SK-N-SH (cell line): ENCODE data around the gene TM9SF4. TPM values are rescaled to one million over a fixed set of nuclear protein-coding genes. Genes with fewer than 3 reads are reported as not detected.
A peak's percentile ranks its signal among the peaks of the same experiment; 100 is the strongest.

Experiments
- CTCF ChIA-PET: fragments of 300-600, 350-600 bp; formaldehyde crosslinking; extraction: SDS; loops from one replicate; lab custom pipeline; 2021; lab: Yijun Ruan, JAX
- POLR2A ChIA-PET: fragments of 350-600 bp; sonication (Branson Sonifier 250); formaldehyde crosslinking; extraction: SDS; loops from one replicate; lab custom pipeline; 2020; ENCODE audit warnings: antibody characterized with exemption, inconsistent platforms; lab: Yijun Ruan, JAX
- DNase-seq: peaks from one replicate; pipeline ENCODE4 v3.0.0; 2012
- H2AFZ ChIP-seq: fragments of 200-600 bp; sonication (generic); 2 replicates; pipeline ENCODE4 v1.8.1; 2016; ENCODE audit warnings: antibody characterized with exemption, mild to moderate bottlenecking, low read depth
- H3F3A ChIP-seq: fragments of 200-600 bp; sonication (generic); replicated peaks from 2 replicates; pipeline ENCODE3; 2016; ENCODE audit warnings: antibody characterized with exemption, mild to moderate bottlenecking; ENCODE audit not compliant: insufficient read depth
- H3K27ac ChIP-seq, 2 experiments: fragments of 200-500 bp in 1 of 2; fragments of 200-600 bp in 1 of 2; sonication (Bioruptor generic) in 1 of 2; sonication (generic), shearing (Covaris generic) in 1 of 2; 2 replicates each; pipeline versions ENCODE4 v1.5.1 to v1.6.1; 2014 to 2016; ENCODE audit warnings: low read depth in 2 of 2, inconsistent platforms in 1 of 2, low read length in 1 of 2, mild to moderate bottlenecking in 1 of 2, mixed read lengths in 1 of 2
- H3K27me3 ChIP-seq: fragments of 200-600 bp; sonication (generic), shearing (Covaris generic); 2 replicates; pipeline ENCODE4 v1.6.1; 2016; ENCODE audit warnings: mixed run types; ENCODE audit not compliant: insufficient read depth
- H3K36me3 ChIP-seq, 2 experiments: fragments of 200-500 bp in 1 of 2; fragments of 200-600 bp in 1 of 2; sonication (Bioruptor generic) in 1 of 2; sonication (generic) in 1 of 2; replicated peaks in 1 of 2; 2 replicates each; pipeline versions ENCODE3 to v1.5.1; 2014 to 2016; ENCODE audit warnings: low read length in 1 of 2, mild to moderate bottlenecking in 1 of 2; ENCODE audit not compliant: insufficient read depth in 2 of 2, control insufficient read depth in 1 of 2
- H3K4me1 ChIP-seq, 2 experiments: fragments of 200-500 bp in 1 of 2; fragments of 200-600 bp in 1 of 2; sonication (Bioruptor generic) in 1 of 2; sonication (generic), shearing (Covaris generic) in 1 of 2; 2 replicates each; pipeline versions ENCODE4 v1.5.1 to v1.6.1; 2014 to 2016; ENCODE audit warnings: low read depth in 1 of 2, low read length in 1 of 2, mixed run types in 1 of 2; ENCODE audit not compliant: insufficient read depth in 2 of 2, control insufficient read depth in 1 of 2
- H3K4me2 ChIP-seq: fragments of 200-600 bp; sonication (generic), shearing (Covaris generic); 2 replicates; pipeline ENCODE4 v1.6.1; 2017; ENCODE audit warnings: mixed run types
- H3K4me3 ChIP-seq, 2 experiments: fragments of 200-500 bp in 1 of 2; fragments of 200-600 bp in 1 of 2; sonication (Bioruptor generic) in 1 of 2; sonication (generic), shearing (Covaris generic) in 1 of 2; 2 replicates each; pipeline versions ENCODE4 v1.5.1 to v1.8.1; 2014 to 2016; ENCODE audit warnings: low read depth in 2 of 2, inconsistent platforms in 1 of 2, low read length in 1 of 2, mild to moderate bottlenecking in 1 of 2, mixed read lengths in 1 of 2, moderate library complexity in 1 of 2
- H3K79me2 ChIP-seq: fragments of 200-600 bp; sonication (generic); 2 replicates; pipeline ENCODE4 v1.8.1; 2017; ENCODE audit warnings: mild to moderate bottlenecking; ENCODE audit not compliant: insufficient read depth
- H3K9ac ChIP-seq: fragments of 200-600 bp; sonication (generic); 2 replicates; pipeline ENCODE4 v1.6.1; 2017; ENCODE audit warnings: mixed run types
- H3K9me2 ChIP-seq: fragments of 200-600 bp; sonication (generic); 2 replicates; pipeline ENCODE4 v1.6.1; 2017; ENCODE audit warnings: mixed run types
- H3K9me3 ChIP-seq: fragments of 200-600 bp; sonication (generic); 2 replicates; pipeline ENCODE4 v1.6.1; 2017; ENCODE audit warnings: mixed run types, mild to moderate bottlenecking, moderate library complexity
- H4K20me1 ChIP-seq: fragments of 200-600 bp; sonication (generic); 2 replicates; pipeline ENCODE4 v1.6.1; 2017; ENCODE audit warnings: mild to moderate bottlenecking, mixed run types; ENCODE audit not compliant: insufficient read depth
- EP300 ChIP-seq, 2 experiments: IDR thresholded peaks; 2 replicates each; pipeline versions ENCODE4 v1.4.0 to v1.6.1; 2012; ENCODE audit warnings: borderline replicate concordance in 1 of 2, low read depth in 1 of 2, low read length in 1 of 2
- EZH2phosphoT487 ChIP-seq: fragments of 200-600 bp; sonication (generic); IDR thresholded peaks from 2 replicates; pipeline ENCODE4 v1.6.1; 2017; ENCODE audit warnings: low read depth, mixed run types, mild to moderate bottlenecking, antibody characterized with exemption, moderate library complexity, borderline replicate concordance
- FOSL2 ChIP-seq: IDR thresholded peaks from 2 replicates; pipeline ENCODE4 v1.4.0; 2012; ENCODE audit warnings: low read depth, mild to moderate bottlenecking, moderate library complexity, borderline replicate concordance
- FOXJ3 ChIP-seq: sonication (generic); formaldehyde crosslinking; IDR thresholded peaks from 2 replicates; pipeline ENCODE4 v1.5.1; 2020; ENCODE audit warnings: mild to moderate bottlenecking, missing genetic modification reagents
- MXI1 ChIP-seq: IDR thresholded peaks from 2 replicates; pipeline ENCODE4 v1.6.1; 2012; ENCODE audit warnings: mild to moderate bottlenecking, low read depth, low read length, improper control_type of control experiment
- NRF1 ChIP-seq: IDR thresholded peaks from 2 replicates; pipeline ENCODE4 v1.6.1; 2012; ENCODE audit warnings: low read depth, mild to moderate bottlenecking, low read length
- RAD21 ChIP-seq: IDR thresholded peaks from 2 replicates; pipeline ENCODE4 v1.6.1; 2012; ENCODE audit warnings: mild to moderate bottlenecking, low read length
- SMC3 ChIP-seq: IDR thresholded peaks from 2 replicates; pipeline ENCODE4 v1.6.1; 2012; ENCODE audit warnings: low read depth, low read length, improper control_type of control experiment
- TAF1 ChIP-seq: IDR thresholded peaks from 2 replicates; pipeline ENCODE4 v1.6.1; 2012; ENCODE audit warnings: low read depth, mild to moderate bottlenecking, low read length, moderate library complexity, borderline replicate concordance
- WGBS: methylation state at CpG from one replicate; pipeline ENCODE4 v1.1.6; 2017; ENCODE audit warnings: low lambda C conversion rate; 5-methylcytosine and 5-hydroxymethylcytosine counted together
- polyA plus RNA-seq, 3 experiments: library from polyadenylated mRNA; depleted of rRNA; stranded (reverse); fragments of >200 nt; gene quantifications; 2 replicates each; pipeline ENCODE4 v1.2.3, GENCODE V29; 2012
- TF ChIP-seq, protein P1 (sequence below): fragments of 150-350 bp; IDR thresholded peaks from 2 replicates; pipeline ENCODE4 v1.6.1; 2016; ENCODE audit warnings: mild to moderate bottlenecking, low read depth, low read length
- TF ChIP-seq, protein P2 (sequence below): fragments of 200-600 bp; sonication (generic); IDR thresholded peaks from 2 replicates; pipeline ENCODE4 v1.6.1; 2017; ENCODE audit warnings: antibody characterized with exemption, mild to moderate bottlenecking, moderate library complexity
- TF ChIP-seq, protein P3 (sequence below): IDR thresholded peaks from 2 replicates; pipeline ENCODE4 v1.4.0; 2012; ENCODE audit warnings: low read depth, borderline replicate concordance
- TF ChIP-seq, protein P4 (sequence below): IDR thresholded peaks from 2 replicates; pipeline ENCODE4 v1.4.0; 2012; ENCODE audit warnings: low read depth, borderline replicate concordance
- TF ChIP-seq, protein P5 (sequence below): IDR thresholded peaks from 2 replicates; pipeline ENCODE4 v1.6.1; 2012; ENCODE audit warnings: mild to moderate bottlenecking, low read depth, low read length, moderate library complexity
- TF ChIP-seq, protein P6 (sequence below): IDR thresholded peaks from 2 replicates; pipeline ENCODE4; 2012

Gene TM9SF4
- polyA plus RNA-seq, 1 of the 3 experiments (the other 2 are of a cell fraction): 61.0 TPM

DNA sequence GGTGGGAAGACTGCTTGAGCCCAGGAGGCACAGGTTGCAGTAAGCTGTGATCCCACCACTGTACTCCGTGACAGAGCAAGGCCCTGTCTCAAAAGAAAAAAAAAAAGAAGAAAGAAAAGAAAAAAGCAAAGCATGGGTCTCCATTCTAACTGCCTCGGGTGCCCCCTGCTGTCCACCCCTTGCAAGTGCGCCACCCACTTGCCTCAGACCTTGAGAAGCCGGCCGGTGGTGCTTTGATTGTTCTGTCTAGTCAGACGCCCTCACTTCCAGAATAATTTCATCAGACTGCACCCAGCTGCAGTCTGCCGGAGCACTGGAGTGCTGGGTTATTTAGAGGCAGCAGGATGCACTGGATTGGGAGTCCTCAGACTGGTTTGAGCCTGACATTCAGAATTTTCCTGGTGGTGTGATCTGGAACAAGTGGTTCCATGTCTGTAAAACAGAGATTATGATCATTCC, 17.6 kb upstream of the TM9SF4 start:
- H3K27ac ChIP-seq: no peak overlapping the region
- peak; percentile 82 for DNase-seq
- H3K9me2 ChIP-seq: no peaks in the 10 kb centered on the region
- TF ChIP-seq MXI1: peak; percentile 45; the same call in 1 of the 2 replicates
- TF ChIP-seq SMC3: peak; percentile 79
- TF ChIP-seq, protein P1, sequence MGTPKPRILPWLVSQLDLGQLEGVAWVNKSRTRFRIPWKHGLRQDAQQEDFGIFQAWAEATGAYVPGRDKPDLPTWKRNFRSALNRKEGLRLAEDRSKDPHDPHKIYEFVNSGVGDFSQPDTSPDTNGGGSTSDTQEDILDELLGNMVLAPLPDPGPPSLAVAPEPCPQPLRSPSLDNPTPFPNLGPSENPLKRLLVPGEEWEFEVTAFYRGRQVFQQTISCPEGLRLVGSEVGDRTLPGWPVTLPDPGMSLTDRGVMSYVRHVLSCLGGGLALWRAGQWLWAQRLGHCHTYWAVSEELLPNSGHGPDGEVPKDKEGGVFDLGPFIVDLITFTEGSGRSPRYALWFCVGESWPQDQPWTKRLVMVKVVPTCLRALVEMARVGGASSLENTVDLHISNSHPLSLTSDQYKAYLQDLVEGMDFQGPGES: no peak
- TF ChIP-seq RAD21: peak; percentile 75
- no peak for TF ChIP-seq EZH2phosphoT487
- TF ChIP-seq, protein P2, sequence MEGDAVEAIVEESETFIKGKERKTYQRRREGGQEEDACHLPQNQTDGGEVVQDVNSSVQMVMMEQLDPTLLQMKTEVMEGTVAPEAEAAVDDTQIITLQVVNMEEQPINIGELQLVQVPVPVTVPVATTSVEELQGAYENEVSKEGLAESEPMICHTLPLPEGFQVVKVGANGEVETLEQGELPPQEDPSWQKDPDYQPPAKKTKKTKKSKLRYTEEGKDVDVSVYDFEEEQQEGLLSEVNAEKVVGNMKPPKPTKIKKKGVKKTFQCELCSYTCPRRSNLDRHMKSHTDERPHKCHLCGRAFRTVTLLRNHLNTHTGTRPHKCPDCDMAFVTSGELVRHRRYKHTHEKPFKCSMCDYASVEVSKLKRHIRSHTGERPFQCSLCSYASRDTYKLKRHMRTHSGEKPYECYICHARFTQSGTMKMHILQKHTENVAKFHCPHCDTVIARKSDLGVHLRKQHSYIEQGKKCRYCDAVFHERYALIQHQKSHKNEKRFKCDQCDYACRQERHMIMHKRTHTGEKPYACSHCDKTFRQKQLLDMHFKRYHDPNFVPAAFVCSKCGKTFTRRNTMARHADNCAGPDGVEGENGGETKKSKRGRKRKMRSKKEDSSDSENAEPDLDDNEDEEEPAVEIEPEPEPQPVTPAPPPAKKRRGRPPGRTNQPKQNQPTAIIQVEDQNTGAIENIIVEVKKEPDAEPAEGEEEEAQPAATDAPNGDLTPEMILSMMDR: peak; percentile 95
- TF ChIP-seq, protein P3, sequence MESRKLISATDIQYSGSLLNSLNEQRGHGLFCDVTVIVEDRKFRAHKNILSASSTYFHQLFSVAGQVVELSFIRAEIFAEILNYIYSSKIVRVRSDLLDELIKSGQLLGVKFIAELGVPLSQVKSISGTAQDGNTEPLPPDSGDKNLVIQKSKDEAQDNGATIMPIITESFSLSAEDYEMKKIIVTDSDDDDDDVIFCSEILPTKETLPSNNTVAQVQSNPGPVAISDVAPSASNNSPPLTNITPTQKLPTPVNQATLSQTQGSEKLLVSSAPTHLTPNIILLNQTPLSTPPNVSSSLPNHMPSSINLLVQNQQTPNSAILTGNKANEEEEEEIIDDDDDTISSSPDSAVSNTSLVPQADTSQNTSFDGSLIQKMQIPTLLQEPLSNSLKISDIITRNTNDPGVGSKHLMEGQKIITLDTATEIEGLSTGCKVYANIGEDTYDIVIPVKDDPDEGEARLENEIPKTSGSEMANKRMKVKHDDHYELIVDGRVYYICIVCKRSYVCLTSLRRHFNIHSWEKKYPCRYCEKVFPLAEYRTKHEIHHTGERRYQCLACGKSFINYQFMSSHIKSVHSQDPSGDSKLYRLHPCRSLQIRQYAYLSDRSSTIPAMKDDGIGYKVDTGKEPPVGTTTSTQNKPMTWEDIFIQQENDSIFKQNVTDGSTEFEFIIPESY: no peak
- H3K9ac ChIP-seq: no peak overlapping the region
- H3K4me2 ChIP-seq: no peak overlapping the region
- peaks cover 10% of the 10 kb centered on the region; the same call in 1 of the 2 replicates for H3K27me3 ChIP-seq
- no peak overlapping the region for H2AFZ ChIP-seq
- H3F3A ChIP-seq: no peaks in the 10 kb centered on the region
- H3K79me2 ChIP-seq: no peaks in the 10 kb centered on the region
- 11% methylated on average over 7 of the region's 7 CpGs for WGBS
- CTCF ChIA-PET: interaction anchor here (0.6 to 3.3 kb wide), 37 partner anchors 9 to 430 kb away, joined by 3 to 28 read pairs (median 4); partner anchors contain the start of genes PDRG1 and TM9SF4
- H3K9me3 ChIP-seq: no peaks in the 10 kb centered on the region
- peak overlapping the region in 1 of 2 experiments; percentile 50; a peak in 1 of 4 replicates for H3K4me3 ChIP-seq
- H4K20me1 ChIP-seq: no peaks in the 10 kb centered on the region
- H3K36me3 ChIP-seq: no peaks in the 10 kb centered on the region
- POLR2A ChIA-PET: interaction anchor here (0.8 kb wide), 1 partner anchor 18 kb away, joined by 3 read pairs; the partner anchor contains the start of gene TM9SF4
- no peaks in the 10 kb centered on the region; a peak in 1 of 4 replicates for H3K4me1 ChIP-seq

DNA sequence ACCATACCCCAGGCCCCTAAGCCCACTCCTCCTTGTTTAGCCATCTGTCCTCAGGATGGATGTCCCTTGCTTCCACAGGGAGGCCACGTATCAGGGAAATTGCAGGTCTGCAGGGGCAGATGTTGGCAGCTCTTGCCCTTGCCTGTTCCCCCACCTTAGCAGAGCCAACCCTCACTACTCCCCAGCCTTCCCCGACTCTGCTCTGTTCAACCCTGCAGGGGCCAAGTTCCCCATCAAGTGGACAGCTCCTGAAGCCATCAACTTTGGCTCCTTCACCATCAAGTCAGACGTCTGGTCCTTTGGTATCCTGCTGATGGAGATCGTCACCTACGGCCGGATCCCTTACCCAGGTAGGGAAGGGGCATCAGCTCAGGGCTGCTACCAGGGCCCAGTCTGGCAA, 10.7 kb upstream of the TM9SF4 start:
- Histone ChIP-seq H3K4me3 (no peak overlapping the region), H2AFZ (no peak overlapping the region), H3K9ac (no peak overlapping the region), H3K27me3 (peaks cover 31% of the 10 kb centered on the region; the same call in 1 of the 2 replicates), H3K4me1 (no peaks in the 10 kb centered on the region), H3K79me2 (no peaks in the 10 kb centered on the region), H3K4me2 (no peak overlapping the region), H4K20me1 (no peaks in the 10 kb centered on the region), H3K9me3 (no peaks in the 10 kb centered on the region), H3F3A (no peaks in the 10 kb centered on the region), H3K27ac (no peak overlapping the region), H3K36me3 (no peaks in the 10 kb centered on the region), H3K9me2 (no peaks in the 10 kb centered on the region)
- DNase-seq: no peak
- 65% methylated on average over 6 of the region's 6 CpGs for WGBS
- CTCF ChIA-PET: interaction anchor here (1.0 kb wide), 2 partner anchors 39 to 67 kb away, joined by 4 to 5 read pairs; no protein-coding TSS in a partner anchor
- POLR2A ChIA-PET: no interaction called here
- TF ChIP-seq, protein P4, sequence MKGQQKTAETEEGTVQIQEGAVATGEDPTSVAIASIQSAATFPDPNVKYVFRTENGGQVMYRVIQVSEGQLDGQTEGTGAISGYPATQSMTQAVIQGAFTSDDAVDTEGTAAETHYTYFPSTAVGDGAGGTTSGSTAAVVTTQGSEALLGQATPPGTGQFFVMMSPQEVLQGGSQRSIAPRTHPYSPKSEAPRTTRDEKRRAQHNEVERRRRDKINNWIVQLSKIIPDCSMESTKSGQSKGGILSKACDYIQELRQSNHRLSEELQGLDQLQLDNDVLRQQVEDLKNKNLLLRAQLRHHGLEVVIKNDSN: no peak
- TF ChIP-seq, protein P5, sequence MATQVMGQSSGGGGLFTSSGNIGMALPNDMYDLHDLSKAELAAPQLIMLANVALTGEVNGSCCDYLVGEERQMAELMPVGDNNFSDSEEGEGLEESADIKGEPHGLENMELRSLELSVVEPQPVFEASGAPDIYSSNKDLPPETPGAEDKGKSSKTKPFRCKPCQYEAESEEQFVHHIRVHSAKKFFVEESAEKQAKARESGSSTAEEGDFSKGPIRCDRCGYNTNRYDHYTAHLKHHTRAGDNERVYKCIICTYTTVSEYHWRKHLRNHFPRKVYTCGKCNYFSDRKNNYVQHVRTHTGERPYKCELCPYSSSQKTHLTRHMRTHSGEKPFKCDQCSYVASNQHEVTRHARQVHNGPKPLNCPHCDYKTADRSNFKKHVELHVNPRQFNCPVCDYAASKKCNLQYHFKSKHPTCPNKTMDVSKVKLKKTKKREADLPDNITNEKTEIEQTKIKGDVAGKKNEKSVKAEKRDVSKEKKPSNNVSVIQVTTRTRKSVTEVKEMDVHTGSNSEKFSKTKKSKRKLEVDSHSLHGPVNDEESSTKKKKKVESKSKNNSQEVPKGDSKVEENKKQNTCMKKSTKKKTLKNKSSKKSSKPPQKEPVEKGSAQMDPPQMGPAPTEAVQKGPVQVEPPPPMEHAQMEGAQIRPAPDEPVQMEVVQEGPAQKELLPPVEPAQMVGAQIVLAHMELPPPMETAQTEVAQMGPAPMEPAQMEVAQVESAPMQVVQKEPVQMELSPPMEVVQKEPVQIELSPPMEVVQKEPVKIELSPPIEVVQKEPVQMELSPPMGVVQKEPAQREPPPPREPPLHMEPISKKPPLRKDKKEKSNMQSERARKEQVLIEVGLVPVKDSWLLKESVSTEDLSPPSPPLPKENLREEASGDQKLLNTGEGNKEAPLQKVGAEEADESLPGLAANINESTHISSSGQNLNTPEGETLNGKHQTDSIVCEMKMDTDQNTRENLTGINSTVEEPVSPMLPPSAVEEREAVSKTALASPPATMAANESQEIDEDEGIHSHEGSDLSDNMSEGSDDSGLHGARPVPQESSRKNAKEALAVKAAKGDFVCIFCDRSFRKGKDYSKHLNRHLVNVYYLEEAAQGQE: no peak
- TF ChIP-seq TAF1 (no peak), EP300 (IDR thresholded peaks at IDR 0.05; ENCODE audit: borderline replicate concordance in 1 of 2, low read depth in 1 of 2, low read length in 1 of 2) (no peak), NRF1 (no peak), FOXJ3 (CRISPR knock-in tag) (no peak), FOSL2 (no peak)
- TF ChIP-seq, protein P6, sequence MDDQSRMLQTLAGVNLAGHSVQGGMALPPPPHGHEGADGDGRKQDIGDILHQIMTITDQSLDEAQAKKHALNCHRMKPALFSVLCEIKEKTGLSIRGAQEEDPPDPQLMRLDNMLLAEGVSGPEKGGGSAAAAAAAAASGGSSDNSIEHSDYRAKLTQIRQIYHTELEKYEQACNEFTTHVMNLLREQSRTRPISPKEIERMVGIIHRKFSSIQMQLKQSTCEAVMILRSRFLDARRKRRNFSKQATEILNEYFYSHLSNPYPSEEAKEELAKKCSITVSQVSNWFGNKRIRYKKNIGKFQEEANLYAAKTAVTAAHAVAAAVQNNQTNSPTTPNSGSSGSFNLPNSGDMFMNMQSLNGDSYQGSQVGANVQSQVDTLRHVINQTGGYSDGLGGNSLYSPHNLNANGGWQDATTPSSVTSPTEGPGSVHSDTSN: no peak
